Liver (tissue), 9 donors: Measurements from ENCODE around the gene BCAS1. TPM values are rescaled to one million over a fixed set of nuclear protein-coding genes. Genes with fewer than 3 reads are reported as not detected.
A peak's percentile ranks its signal among the peaks of the same experiment; 100 is the strongest.

ENCODE experiments used
- DNase-seq: peaks from one replicate; pipeline ENCODE4 v3.0.0-alpha.2; 2017; ENCODE audit warnings: low spot score
- H3K27ac ChIP-seq, 2 donors: one replicate each; pipeline ENCODE4 v1.7.0; 2013; ENCODE audit warnings: inconsistent platforms in 2 of 2, low read length in 2 of 2, control low read depth in 1 of 2, low read depth in 1 of 2, mild to moderate bottlenecking in 1 of 2
- H3K27me3 ChIP-seq, 4 donors: one replicate each; pipeline versions ENCODE4 v1.6.1 to v1.7.0; 2013; ENCODE audit warnings: low read length in 3 of 4, inconsistent platforms in 1 of 4, mild to moderate bottlenecking in 1 of 4, moderate library complexity in 1 of 4; ENCODE audit not compliant: control insufficient read depth in 4 of 4, insufficient read depth in 4 of 4
- H3K36me3 ChIP-seq, 4 donors: one replicate each; pipeline versions ENCODE4 v1.6.1 to v1.7.0; 2013; ENCODE audit warnings: low read length in 3 of 4, mild to moderate bottlenecking in 3 of 4, low read depth in 1 of 4, moderate library complexity in 1 of 4; ENCODE audit not compliant: control insufficient read depth in 4 of 4, insufficient read depth in 3 of 4
- H3K4me1 ChIP-seq, 4 donors: one replicate each; pipeline versions ENCODE4 v1.6.1 to v1.7.0; 2013; ENCODE audit warnings: low read length in 3 of 4, mild to moderate bottlenecking in 3 of 4, moderate library complexity in 1 of 4; ENCODE audit not compliant: control insufficient read depth in 4 of 4, insufficient read depth in 4 of 4
- H3K4me3 ChIP-seq, 3 donors: one replicate each; pipeline versions ENCODE4 v1.6.1 to v1.7.0; 2013; ENCODE audit warnings: low read length in 3 of 3, control low read depth in 1 of 3, low read depth in 1 of 3, mild to moderate bottlenecking in 1 of 3
- H3K9ac ChIP-seq, 2 donors: one replicate each; pipeline ENCODE4 v1.7.0; 2013; ENCODE audit warnings: low read length in 2 of 2, mild to moderate bottlenecking in 2 of 2, moderate library complexity in 2 of 2, control low read depth in 1 of 2, low read depth in 1 of 2
- H3K9me3 ChIP-seq, 4 donors: one replicate each; pipeline versions ENCODE4 v1.6.1 to v1.7.0; 2013; ENCODE audit warnings: low read length in 3 of 4; ENCODE audit not compliant: control insufficient read depth in 4 of 4
- ATF3 ChIP-seq: IDR thresholded peaks from 2 replicates; pipeline ENCODE4 v1.6.1; 2016; ENCODE audit warnings: antibody characterized with exemption
- FOXA1 ChIP-seq: IDR thresholded peaks from 2 replicates; pipeline ENCODE4 v1.6.1; 2016; ENCODE audit warnings: antibody characterized with exemption
- FOXA2 ChIP-seq: IDR thresholded peaks from 2 replicates; pipeline ENCODE4 v1.6.1; 2016; ENCODE audit warnings: antibody characterized with exemption
- GABPA ChIP-seq, 2 donors: IDR thresholded peaks in 1 of 2; conservative IDR thresholded peaks in 1 of 2; 2 replicates each; pipeline ENCODE4 v1.6.1; 2016; ENCODE audit warnings: antibody characterized with exemption in 2 of 2, mild to moderate bottlenecking in 1 of 2, moderate library complexity in 1 of 2
- HNF4A ChIP-seq, 2 donors: conservative IDR thresholded peaks; 2 replicates each; pipeline ENCODE4 v1.6.1; 2016; ENCODE audit warnings: antibody characterized with exemption in 2 of 2, mild to moderate bottlenecking in 2 of 2
- HNF4G ChIP-seq: IDR thresholded peaks from 2 replicates; pipeline ENCODE4 v1.6.1; 2016; ENCODE audit warnings: antibody characterized with exemption
- JUND ChIP-seq, 2 donors: IDR thresholded peaks; 2 replicates each; pipeline ENCODE4 v1.6.1; 2016; ENCODE audit warnings: antibody characterized with exemption in 2 of 2
- NR2F2 ChIP-seq: IDR thresholded peaks from 2 replicates; pipeline ENCODE4 v1.6.1; 2016; ENCODE audit warnings: antibody characterized with exemption
- RAD21 ChIP-seq, 2 donors: IDR thresholded peaks; 2 replicates each; pipeline ENCODE4 v1.6.1; 2016; ENCODE audit warnings: antibody characterized with exemption in 2 of 2, mild to moderate bottlenecking in 2 of 2
- REST ChIP-seq: IDR thresholded peaks from 2 replicates; pipeline ENCODE4 v1.6.1; 2016; ENCODE audit warnings: antibody characterized with exemption, mild to moderate bottlenecking
- RXRA ChIP-seq, 2 donors: IDR thresholded peaks; 2 replicates each; pipeline ENCODE4 v1.6.1; 2017 to 2018; ENCODE audit warnings: antibody characterized with exemption in 2 of 2, mild to moderate bottlenecking in 1 of 2
- SP1 ChIP-seq: IDR thresholded peaks from 2 replicates; pipeline ENCODE4 v1.6.1; 2018; ENCODE audit warnings: antibody characterized with exemption, mild to moderate bottlenecking
- TAF1 ChIP-seq: conservative IDR thresholded peaks from 2 replicates; pipeline ENCODE4 v1.6.1; 2016; ENCODE audit warnings: antibody characterized with exemption, mild to moderate bottlenecking
- YY1 ChIP-seq: IDR thresholded peaks from 2 replicates; pipeline ENCODE4 v1.6.1; 2016; ENCODE audit warnings: antibody characterized with exemption, mild to moderate bottlenecking
- WGBS: extraction: QIAGEN DNeasy Blood & Tissue Kit; methylation state at CpG from one replicate; pipeline ENCODE4 v1.1.7; 2013; 5-methylcytosine and 5-hydroxymethylcytosine counted together
- polyA plus RNA-seq, 2 donors: library from polyadenylated mRNA; stranded (reverse) in 1 of 2; unstranded in 1 of 2; fragments of 200-250 nt in 1 of 2; fragments of >200 nt in 1 of 2; fragmentation: Nextera tagmentation in 1 of 2; extraction: Ambion mirVana in 1 of 2; gene quantifications; one replicate each; pipeline versions ENCODE4 v1.2.1 to v1.2.3, GENCODE V29; 2013 to 2015
- total RNA-seq, 2 donors: library from RNA; depleted of rRNA; stranded (reverse); fragments of >200 nt; gene quantifications; one replicate each; pipeline ENCODE4 v1.2.3, GENCODE V29; 2014
- TF ChIP-seq, protein P1 (sequence below): IDR thresholded peaks from 2 replicates; pipeline ENCODE4 v1.6.1; 2016; ENCODE audit warnings: antibody characterized with exemption
- TF ChIP-seq, protein P2 (sequence below): IDR thresholded peaks from 2 replicates; pipeline ENCODE4 v1.6.1; 2016; ENCODE audit warnings: antibody characterized with exemption
- TF ChIP-seq, protein P3 (sequence below): fragments of 150-350 bp; IDR thresholded peaks from 2 replicates; pipeline ENCODE4 v1.5.1; 2017; ENCODE audit warnings: improper control_type of control experiment, low read depth, low read length; ENCODE audit not compliant: missing input control
- donor health status: healthy.
- donor health status: healthy.
- donor health status: healthy.
- donor health status: healthy.
- donor health status: healthy.

The BCAS1 gene
- total and polyA plus RNA-seq, 4 donors, result under 0.01 to 0.93 (median 0.04) TPM

DNA sequence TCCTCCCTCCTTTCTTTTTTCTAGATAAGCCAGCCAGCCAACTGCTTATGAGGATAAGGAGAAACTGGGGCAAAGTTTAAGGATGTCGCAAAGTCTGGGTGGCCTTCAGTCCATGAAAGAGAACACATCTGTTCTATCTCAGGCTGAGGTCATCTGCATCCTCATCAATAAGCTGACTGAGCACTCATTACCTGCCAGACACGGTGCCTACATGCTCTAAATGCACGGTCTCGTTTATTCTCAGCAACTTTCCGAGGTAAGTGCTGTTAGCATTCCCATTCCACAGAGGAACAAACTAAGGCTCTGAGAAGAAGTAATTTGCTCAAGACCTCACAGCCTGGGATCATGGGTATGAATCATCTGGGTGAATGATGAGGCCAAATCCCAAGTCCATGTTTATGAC lies 133.1 kb downstream of the BCAS1 start (continued):
- TF ChIP-seq REST, result no peak
- TF ChIP-seq YY1, result no peak
- TF ChIP-seq GABPA (IDR thresholded peaks at IDR 0.05 in 1 of 2, conservative IDR thresholded peaks at IDR 0.05 in 1 of 2), result no peak
- TF ChIP-seq ATF3, result no peak

GRCh38 chr20:53935344-53936084 lies 134.9 kb downstream of the BCAS1 start:
- Histone ChIP-seq H3K36me3 (no peaks in the 10 kb centered on the region), H3K27me3 (no peaks in the 10 kb centered on the region), H3K27ac (peak overlapping the region; percentile 55 to 64), H3K4me1 (peaks cover 0 to 8% (median 7%) of the 10 kb centered on the region in 4 donors), H3K4me3 (no peak overlapping the region), H3K9me3 (no peaks in the 10 kb centered on the region), H3K9ac (no peak overlapping the region)
- WGBS, result 73% methylated on average over 5 of the region's 5 CpGs
- TF ChIP-seq YY1 (no peak), TAF1 (no peak), REST (no peak), SP1 (no peak), HNF4G (no peak), FOXA2 (no peak), RAD21 (IDR thresholded peaks at IDR 0.05) (no peak), GABPA (IDR thresholded peaks at IDR 0.05 in 1 of 2, conservative IDR thresholded peaks at IDR 0.05 in 1 of 2) (no peak), RXRA (IDR thresholded peaks at IDR 0.05) (no peak), FOXA1 (no peak), NR2F2 (no peak), ATF3 (no peak), JUND (IDR thresholded peaks at IDR 0.05) (no peak), HNF4A (conservative IDR thresholded peaks at IDR 0.05) (no peak)
- TF ChIP-seq, protein P1, sequence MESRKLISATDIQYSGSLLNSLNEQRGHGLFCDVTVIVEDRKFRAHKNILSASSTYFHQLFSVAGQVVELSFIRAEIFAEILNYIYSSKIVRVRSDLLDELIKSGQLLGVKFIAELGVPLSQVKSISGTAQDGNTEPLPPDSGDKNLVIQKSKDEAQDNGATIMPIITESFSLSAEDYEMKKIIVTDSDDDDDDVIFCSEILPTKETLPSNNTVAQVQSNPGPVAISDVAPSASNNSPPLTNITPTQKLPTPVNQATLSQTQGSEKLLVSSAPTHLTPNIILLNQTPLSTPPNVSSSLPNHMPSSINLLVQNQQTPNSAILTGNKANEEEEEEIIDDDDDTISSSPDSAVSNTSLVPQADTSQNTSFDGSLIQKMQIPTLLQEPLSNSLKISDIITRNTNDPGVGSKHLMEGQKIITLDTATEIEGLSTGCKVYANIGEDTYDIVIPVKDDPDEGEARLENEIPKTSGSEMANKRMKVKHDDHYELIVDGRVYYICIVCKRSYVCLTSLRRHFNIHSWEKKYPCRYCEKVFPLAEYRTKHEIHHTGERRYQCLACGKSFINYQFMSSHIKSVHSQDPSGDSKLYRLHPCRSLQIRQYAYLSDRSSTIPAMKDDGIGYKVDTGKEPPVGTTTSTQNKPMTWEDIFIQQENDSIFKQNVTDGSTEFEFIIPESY, result no peak
- TF ChIP-seq, protein P2, sequence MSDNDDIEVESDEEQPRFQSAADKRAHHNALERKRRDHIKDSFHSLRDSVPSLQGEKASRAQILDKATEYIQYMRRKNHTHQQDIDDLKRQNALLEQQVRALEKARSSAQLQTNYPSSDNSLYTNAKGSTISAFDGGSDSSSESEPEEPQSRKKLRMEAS, result no peak
- TF ChIP-seq, protein P3, sequence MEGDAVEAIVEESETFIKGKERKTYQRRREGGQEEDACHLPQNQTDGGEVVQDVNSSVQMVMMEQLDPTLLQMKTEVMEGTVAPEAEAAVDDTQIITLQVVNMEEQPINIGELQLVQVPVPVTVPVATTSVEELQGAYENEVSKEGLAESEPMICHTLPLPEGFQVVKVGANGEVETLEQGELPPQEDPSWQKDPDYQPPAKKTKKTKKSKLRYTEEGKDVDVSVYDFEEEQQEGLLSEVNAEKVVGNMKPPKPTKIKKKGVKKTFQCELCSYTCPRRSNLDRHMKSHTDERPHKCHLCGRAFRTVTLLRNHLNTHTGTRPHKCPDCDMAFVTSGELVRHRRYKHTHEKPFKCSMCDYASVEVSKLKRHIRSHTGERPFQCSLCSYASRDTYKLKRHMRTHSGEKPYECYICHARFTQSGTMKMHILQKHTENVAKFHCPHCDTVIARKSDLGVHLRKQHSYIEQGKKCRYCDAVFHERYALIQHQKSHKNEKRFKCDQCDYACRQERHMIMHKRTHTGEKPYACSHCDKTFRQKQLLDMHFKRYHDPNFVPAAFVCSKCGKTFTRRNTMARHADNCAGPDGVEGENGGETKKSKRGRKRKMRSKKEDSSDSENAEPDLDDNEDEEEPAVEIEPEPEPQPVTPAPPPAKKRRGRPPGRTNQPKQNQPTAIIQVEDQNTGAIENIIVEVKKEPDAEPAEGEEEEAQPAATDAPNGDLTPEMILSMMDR, result no peak
- DNase-seq, result no peak
